Endothelial cell of umbilical vein (primary cell): ENCODE data around the gene HLA-DQA1. TPM values are rescaled to one million over a fixed set of nuclear protein-coding genes. Genes with fewer than 3 reads are reported as not detected.

Experiments
- BruUV-seq: library from RNA; stranded (reverse); fragments of 400-500 nt; replicated peaks from 2 replicates; lab custom pipeline; 2021; lab: Mats Ljungman, UMichigan
- CTCF ChIA-PET: fragments of 300-600, 350-600 bp; sonication (Branson Sonifier 250); formaldehyde crosslinking; loops from one replicate; lab custom pipeline; 2021; ENCODE audit warnings: antibody characterized with exemption, inconsistent platforms; lab: Charles Lee
- POLR2A ChIA-PET: fragments of 300-600, 350-600 bp; sonication (Branson Sonifier 250); formaldehyde crosslinking; loops from one replicate; lab custom pipeline; 2021; ENCODE audit warnings: antibody characterized with exemption, inconsistent platforms; lab: Charles Lee
- DNase-seq: peaks from one replicate; pipeline ENCODE4 v3.0.0-alpha.2; 2011; ENCODE audit warnings: low read depth, low spot score
- FAIRE-seq: peaks from 2 replicates; lab custom pipeline; 2011; peaks lifted over from hg19 to GRCh38; lab: Jason Lieb, UNC
- H2AFZ ChIP-seq: 2 replicates; pipeline ENCODE4 v1.6.0; 2012; ENCODE audit warnings: low read depth, low read length, control low read depth, inconsistent platforms
- H3K27ac ChIP-seq: 2 replicates; pipeline ENCODE4 v1.5.1; 2011; ENCODE audit warnings: low read depth, mild to moderate bottlenecking, control low read depth, low read length, moderate library complexity; ENCODE audit not compliant: insufficient read depth
- H3K27me3 ChIP-seq, 2 experiments: 2 replicates each; pipeline versions ENCODE4 v1.6.0 to v1.6.1; 2011; ENCODE audit warnings: low read length in 2 of 2, mixed read lengths in 1 of 2; ENCODE audit not compliant: control insufficient read depth in 2 of 2, insufficient read depth in 2 of 2
- H3K36me3 ChIP-seq, 2 experiments: 2 replicates in 1 of 2; 3 replicates in 1 of 2; pipeline ENCODE4 v1.5.1; 2011; ENCODE audit warnings: low read length in 2 of 2, mild to moderate bottlenecking in 1 of 2, moderate library complexity in 1 of 2; ENCODE audit not compliant: control insufficient read depth in 2 of 2, insufficient read depth in 2 of 2; ENCODE audit errors: extremely low read depth in 1 of 2
- H3K4me1 ChIP-seq: 3 replicates; pipeline ENCODE4 v1.5.1; 2011; ENCODE audit warnings: mild to moderate bottlenecking, low read length; ENCODE audit not compliant: control insufficient read depth, insufficient read depth; ENCODE audit errors: extremely low read depth
- H3K4me2 ChIP-seq: 2 replicates; pipeline ENCODE4 v1.6.1; 2011; ENCODE audit warnings: low read length, control low read depth, mixed read lengths; ENCODE audit not compliant: insufficient read depth
- H3K4me3 ChIP-seq, 3 experiments: fragments of 200-600 bp in 1 of 3; sonication (generic), shearing (Covaris generic) in 1 of 3; replicated peaks in 1 of 3; 2 replicates each; pipeline ENCODE4 v1.5.1; 2011 to 2016; ENCODE audit warnings: control low read depth in 3 of 3, low read length in 3 of 3, mild to moderate bottlenecking in 2 of 3, inconsistent platforms in 1 of 3, low read depth in 1 of 3, moderate library complexity in 1 of 3; ENCODE audit not compliant: insufficient read depth in 1 of 3
- H3K79me2 ChIP-seq: 2 replicates; pipeline ENCODE4 v1.6.0; 2012; ENCODE audit warnings: low read length, inconsistent platforms; ENCODE audit not compliant: control insufficient read depth, insufficient read depth
- H3K9ac ChIP-seq: replicated peaks from 2 replicates; pipeline ENCODE3; 2011; ENCODE audit warnings: low read length, control low read depth; ENCODE audit not compliant: insufficient read depth; ENCODE audit errors: extremely low read depth
- H3K9me1 ChIP-seq: replicated peaks from 3 replicates; pipeline ENCODE4 v1.6.0; 2011; ENCODE audit warnings: mild to moderate bottlenecking, low read length; ENCODE audit not compliant: control insufficient read depth, insufficient read depth; ENCODE audit errors: extremely low read depth
- H3K9me3 ChIP-seq: replicated peaks from 2 replicates; pipeline ENCODE4 v1.5.1; 2012; ENCODE audit warnings: low read length, inconsistent platforms; ENCODE audit not compliant: control insufficient read depth, insufficient read depth
- H4K20me1 ChIP-seq: replicated peaks from 2 replicates; pipeline ENCODE3; 2011; ENCODE audit warnings: mild to moderate bottlenecking, low read length; ENCODE audit not compliant: control insufficient read depth, insufficient read depth; ENCODE audit errors: extremely low read depth
- CTCF ChIP-seq, 2 donors: IDR thresholded peaks; 1 replicate in 1 of 2; 2 replicates in 1 of 2; pipeline ENCODE4 v1.5.1; 2011; ENCODE audit warnings: low read length in 2 of 2, mild to moderate bottlenecking in 2 of 2, moderate library complexity in 2 of 2, control low read depth in 1 of 2, inconsistent platforms in 1 of 2, low read depth in 1 of 2; ENCODE audit not compliant: insufficient read depth in 1 of 2; ENCODE audit errors: extremely low read depth in 1 of 2
- EZH2 ChIP-seq: IDR thresholded peaks from 2 replicates; pipeline ENCODE4 v1.6.1; 2012; ENCODE audit warnings: borderline replicate concordance, low read depth, mild to moderate bottlenecking, moderate library complexity, low read length, inconsistent platforms; ENCODE audit not compliant: severe bottlenecking
- FOS ChIP-seq: IDR thresholded peaks from 2 replicates; pipeline ENCODE4 v1.6.1; 2011; ENCODE audit warnings: mild to moderate bottlenecking, low read length, moderate library complexity, borderline replicate concordance; ENCODE audit not compliant: insufficient read depth
- GATA2 ChIP-seq: IDR thresholded peaks from 2 replicates; pipeline ENCODE4 v1.7.0; 2011; ENCODE audit warnings: low read depth, mild to moderate bottlenecking, moderate library complexity, mixed read lengths, low read length; ENCODE audit not compliant: insufficient read length, insufficient read depth
- JUN ChIP-seq: IDR thresholded peaks from 2 replicates; pipeline ENCODE4 v1.6.1; 2011; ENCODE audit warnings: borderline replicate concordance, low read depth; ENCODE audit not compliant: insufficient read length, insufficient read depth
- MYC ChIP-seq: IDR thresholded peaks from one replicate; pipeline ENCODE4 v1.6.1; 2011; ENCODE audit warnings: mild to moderate bottlenecking, low read depth, low read length
- POLR2A ChIP-seq: IDR thresholded peaks from 2 replicates; pipeline ENCODE4 v1.6.1; 2012; ENCODE audit warnings: low read depth, mild to moderate bottlenecking, control low read depth, low read length
- POLR2AphosphoS5 ChIP-seq: IDR thresholded peaks from 2 replicates; pipeline ENCODE4 v1.6.1; 2012; ENCODE audit warnings: low read depth, mild to moderate bottlenecking, control low read depth, low read length, moderate library complexity; ENCODE audit not compliant: insufficient read depth
- dilution Hi-C: fragments of 300-500 bp; cut with MboI; formaldehyde crosslinking; loops from one replicate; pipeline ENCODE4 v1.15.0; 2019; ENCODE audit warnings: low sequenced_read_pairs; ENCODE audit not compliant: extremely low pct_ligation_motif_present
- intact Hi-C: fragments of 100-400 bp; cut with micrococcal nuclease; formaldehyde crosslinking; loops from one replicate; pipeline ENCODE4 v1.10.0; 2022
- polyA plus RNA-seq, 4 experiments: library from polyadenylated mRNA; depleted of rRNA in 3 of 4; stranded (reverse) in 3 of 4; unstranded in 1 of 4; fragments of >200 nt; gene quantifications; 2 replicates each; pipeline versions ENCODE4 v1.2.1 to v1.2.3, GENCODE V29; 2011 to 2012; ENCODE audit warnings: missing spikeins in 1 of 4
- total RNA-seq: library from RNA; stranded (reverse); gene quantifications from 2 replicates; pipeline ENCODE4 v1.2.3, GENCODE V29; 2021
- TF ChIP-seq, protein P1 (sequence below): IDR thresholded peaks from 2 replicates; pipeline ENCODE4 v1.6.1; 2011; ENCODE audit not compliant: insufficient read depth, insufficient read length

The HLA-DQA1 gene
- total and polyA plus RNA-seq, 2 donors (not counting 3 experiments of a cell fraction or from before 2014, with no cell fraction given): not detected

DNA sequence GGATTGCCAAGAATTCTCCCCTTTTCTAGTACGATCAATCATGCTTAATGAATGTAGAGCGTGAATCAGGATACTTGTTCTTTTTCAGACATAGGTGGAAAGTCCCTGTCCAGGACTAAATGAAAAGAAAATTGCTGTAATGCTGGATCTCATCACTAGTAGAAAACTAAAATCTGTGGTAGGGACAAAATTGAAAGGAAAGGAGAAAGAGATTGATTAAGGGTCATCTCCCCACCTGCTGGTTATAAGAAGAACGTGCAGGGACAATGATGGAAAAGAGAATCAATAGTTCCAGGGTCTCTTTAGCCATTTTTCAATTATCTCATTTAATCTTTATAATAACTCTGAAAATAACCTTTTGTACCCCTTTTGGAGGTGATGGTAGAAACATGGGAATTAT is 28.8 kb upstream of the HLA-DQA1 start:
- intact Hi-C loops: no loop called here
- TF ChIP-seq MYC: no peak
- TF ChIP-seq POLR2AphosphoS5: no peak
- TF ChIP-seq, protein P1, sequence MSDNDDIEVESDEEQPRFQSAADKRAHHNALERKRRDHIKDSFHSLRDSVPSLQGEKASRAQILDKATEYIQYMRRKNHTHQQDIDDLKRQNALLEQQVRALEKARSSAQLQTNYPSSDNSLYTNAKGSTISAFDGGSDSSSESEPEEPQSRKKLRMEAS: no peak
- no peak for TF ChIP-seq POLR2A
- no peak for TF ChIP-seq EZH2
- TF ChIP-seq JUN: no peak
- no peak for TF ChIP-seq GATA2
- no peak for TF ChIP-seq FOS
- no peak for TF ChIP-seq CTCF (IDR thresholded peaks at IDR 0.05; ENCODE audit: extremely low read depth in 1 of 2, insufficient read depth in 1 of 2, low read depth in 1 of 2, low read length in 2 of 2)
- no peak overlapping the region for H3K27ac ChIP-seq
- BruUV-seq: no TSS peak
- no peak overlapping the region for H3K9ac ChIP-seq
- no peak overlapping the region for H2AFZ ChIP-seq
- no peaks in the 10 kb centered on the region for H3K36me3 ChIP-seq
- FAIRE-seq (no peak), DNase-seq (no peak)
- H3K4me3 ChIP-seq: no peak overlapping the region
- no peaks in the 10 kb centered on the region for H3K9me3 ChIP-seq
- no peaks in the 10 kb centered on the region for H3K79me2 ChIP-seq
- no peaks in the 10 kb centered on the region for H3K9me1 ChIP-seq
- peaks cover 0 to 6% of the 10 kb centered on the region in 2 experiments for H3K27me3 ChIP-seq
- no peaks in the 10 kb centered on the region for H4K20me1 ChIP-seq
- CTCF ChIA-PET: no interaction called here
- POLR2A ChIA-PET: no interaction called here
- no peaks in the 10 kb centered on the region for H3K4me1 ChIP-seq
- dilution Hi-C loops: no loop called here
- no peak overlapping the region for H3K4me2 ChIP-seq
